ENCODE data around the gene CSAG3. TPM values are rescaled to one million over a fixed set of nuclear protein-coding genes. Genes with fewer than 3 reads are reported as not detected.
"Not testable (repeated sequence)": the region's sequence is repeated elsewhere in the genome, so short reads cannot be mapped to it uniquely, and the experiment has no call there.

The CSAG3 gene
- polyA plus RNA-seq (2011; rRNA removed), result 0.10 TPM in 1 of 2 replicates, not detected in the other
- not detected in 2 replicates for polyA plus RNA-seq (2012; cell fraction: cytosol; rRNA removed)
- not detected in 2 replicates for polyA plus RNA-seq (2012; cell fraction: nucleus; rRNA removed)
- polyA plus RNA-seq (2017; fragmentation: RNase III; extraction: RNeasy Plus Mini Kit Qiagen cat#74134 plus additional on column Dnase treatment), result not detected in 3 replicates
- polyA minus RNA-seq (2011; rRNA and poly(A)+ RNA removed), result not detected in 2 replicates

- DNase-seq (ENCODE audit: low read depth in 1 of 2, low spot score in 1 of 2); POLR2A ChIA-PET; FAIRE-seq; CTCF ChIA-PET; H3K27ac ChIP-seq; ATAC-seq; H3K9me3 ChIP-seq; H3K4me2 ChIP-seq; H3K4me1 ChIP-seq; H3K4me3 ChIP-seq: not testable (repeated sequence)
- WGBS (ENCODE audit: missing lambda C conversion rate), result no CpG with 5 or more reads among the region's 2 CpGs
Measured at GRCh38 chrX:152758918-152759317, at the start of gene CSAG3. CSAG3 (plus strand) TSS chrX:152759218.

DNA sequence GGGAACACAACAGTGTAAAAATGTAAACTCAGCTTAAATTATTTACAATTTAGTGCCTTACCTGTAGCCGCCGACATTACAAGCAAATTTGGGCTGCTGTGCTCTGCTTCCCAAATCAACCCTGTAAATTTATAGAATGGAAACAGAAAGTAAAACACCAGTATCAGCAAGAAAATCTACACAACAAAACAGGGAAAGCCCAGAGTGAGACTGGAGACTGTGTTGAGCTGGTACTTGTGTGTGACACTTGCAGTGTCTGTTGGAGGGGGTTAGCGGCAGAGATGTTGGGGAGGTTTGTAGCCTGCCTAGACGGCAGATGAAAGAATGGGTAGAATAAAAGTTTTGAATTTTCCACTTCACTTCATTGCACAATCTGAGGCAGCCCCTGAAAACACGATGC, 45.8 kb upstream of the CSAG3 start:
- POLR2A ChIA-PET, result not testable (repeated sequence)

GRCh38 chrX:152713815-152714787, 44.9 kb upstream of the CSAG3 start, which contains the start of gene MAGEA2B:
MAGEA2B (plus strand) TSS chrX:152714628; CDS start chrX:152717107, 2,479 bp downstream.
- CTCF ChIA-PET; POLR2A ChIA-PET; H3K4me2 ChIP-seq; H3K4me1 ChIP-seq; H3K27ac ChIP-seq; H3K4me3 ChIP-seq; FAIRE-seq; H3K9me3 ChIP-seq; ATAC-seq; DNase-seq (ENCODE audit: low read depth in 1 of 2, low spot score in 1 of 2): not testable (repeated sequence)
- WGBS (ENCODE audit: missing lambda C conversion rate), result no CpG with 5 or more reads among the region's 35 CpGs

More for the DNA sequence above, 45.8 kb upstream of the CSAG3 start:
- FAIRE-seq; H3K4me2 ChIP-seq; DNase-seq (ENCODE audit: low read depth in 1 of 2, low spot score in 1 of 2); H3K9me3 ChIP-seq; H3K4me3 ChIP-seq; ATAC-seq; H3K27ac ChIP-seq; H3K4me1 ChIP-seq; CTCF ChIA-PET: not testable (repeated sequence)
- WGBS (ENCODE audit: missing lambda C conversion rate), result no CpG with 5 or more reads among the region's 5 CpGs

- no peak for DNase-seq (ENCODE audit: low read depth in 1 of 2, low spot score in 1 of 2)
- no peak for TF ChIP-seq ZNF302 (CRISPR knock-in tag; IDR thresholded peaks at IDR 0.05)
- TF ChIP-seq CEBPB (IDR thresholded peaks at IDR 0.05), result no peak
- no peak for TF ChIP-seq EHMT2 (IDR thresholded peaks at IDR 0.05; ENCODE audit: low read depth)
- no peak for TF ChIP-seq SREBF2 (IDR thresholded peaks at IDR 0.05)
- TF ChIP-seq SMC3 (IDR thresholded peaks at IDR 0.05), result no peak
- no peak for TF ChIP-seq RFX5 (IDR thresholded peaks at IDR 0.05)
- no peak for TF ChIP-seq CHD4 (IDR thresholded peaks at IDR 0.05; ENCODE audit: borderline replicate concordance)
- no peak for TF ChIP-seq BCL3 (IDR thresholded peaks at IDR 0.05)
- TF ChIP-seq HDAC2 (IDR thresholded peaks at IDR 0.05), result no peak
- TF ChIP-seq KDM1A (IDR thresholded peaks at IDR 0.05; ENCODE audit: low read depth), result no peak
- no peak for FAIRE-seq
- ChIA-PET CTCF (no interaction called here), POLR2A (no interaction called here)
- no peak overlapping the region for H3K4me2 ChIP-seq
- 0% methylated on average over 7 of the region's 7 CpGs for WGBS (ENCODE audit: missing lambda C conversion rate)
- no peaks in the 10 kb centered on the region for H3K9me3 ChIP-seq
- no peak overlapping the region for H3K27ac ChIP-seq
- no peak overlapping the region for H3K4me3 ChIP-seq
- H3K4me1 ChIP-seq, result no peaks in the 10 kb centered on the region
- ATAC-seq, result no peak
Measured at GRCh38 chrX:152725409-152725808, 33.6 kb upstream of the CSAG3 start.

- no peak within 1 kb of the TSS for H3K27ac ChIP-seq
- H3K9me3 ChIP-seq, result no peaks in the 10 kb centered on the region
- ATAC-seq (no peak), DNase-seq (ENCODE audit: low read depth in 1 of 2, low spot score in 1 of 2) (peak in 1 of 2 experiments; percentile 6), FAIRE-seq (no peak)
- ChIA-PET POLR2A (no interaction called here), CTCF (no interaction called here)
- no peak within 1 kb of the TSS for H3K4me3 ChIP-seq
- no peaks in the 10 kb centered on the region for H3K4me1 ChIP-seq
- WGBS (ENCODE audit: missing lambda C conversion rate), result 52% methylated on average over 15 of the region's 21 CpGs
- H3K4me2 ChIP-seq, result no peak within 1 kb of the TSS
- no peak for TF ChIP-seq BCL3 (IDR thresholded peaks at IDR 0.05)
- no peak for TF ChIP-seq MAX (IDR thresholded peaks at IDR 0.05)
- TF ChIP-seq, protein P1, sequence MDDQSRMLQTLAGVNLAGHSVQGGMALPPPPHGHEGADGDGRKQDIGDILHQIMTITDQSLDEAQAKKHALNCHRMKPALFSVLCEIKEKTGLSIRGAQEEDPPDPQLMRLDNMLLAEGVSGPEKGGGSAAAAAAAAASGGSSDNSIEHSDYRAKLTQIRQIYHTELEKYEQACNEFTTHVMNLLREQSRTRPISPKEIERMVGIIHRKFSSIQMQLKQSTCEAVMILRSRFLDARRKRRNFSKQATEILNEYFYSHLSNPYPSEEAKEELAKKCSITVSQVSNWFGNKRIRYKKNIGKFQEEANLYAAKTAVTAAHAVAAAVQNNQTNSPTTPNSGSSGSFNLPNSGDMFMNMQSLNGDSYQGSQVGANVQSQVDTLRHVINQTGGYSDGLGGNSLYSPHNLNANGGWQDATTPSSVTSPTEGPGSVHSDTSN (IDR thresholded peaks at IDR 0.05), result no peak
- TF ChIP-seq ATOH8 (CRISPR knock-in tag; IDR thresholded peaks at IDR 0.05; ENCODE audit: low read depth), result no peak
- no peak for TF ChIP-seq JUN (IDR thresholded peaks at IDR 0.05)
- no peak for TF ChIP-seq BHLHE40 (IDR thresholded peaks at IDR 0.05; ENCODE audit: low read depth, low read length)
- TF ChIP-seq RAD21 (conservative IDR thresholded peaks at IDR 0.05 in 1 of 2, IDR thresholded peaks at IDR 0.05 in 1 of 2), result no peak
- TF ChIP-seq CBX8 (IDR thresholded peaks at IDR 0.05), result no peak
- no peak for TF ChIP-seq NR3C1 (IDR thresholded peaks at IDR 0.05)
- no peak for TF ChIP-seq RARB (CRISPR knock-in tag; IDR thresholded peaks at IDR 0.05)
- no peak for TF ChIP-seq POLR2AphosphoS2 (conservative IDR thresholded peaks at IDR 0.05; ENCODE audit: low read length)
Measured at GRCh38 chrX:152733261-152733975, 25.6 kb upstream of the CSAG3 start, which contains the start of the genes CSAG1 and MAGEA12. CSAG1 (minus strand) TSS chrX:152733721; CDS start chrX:152732460, 1,261 bp downstream. MAGEA12 (plus strand) TSS chrX:152733757; CDS start chrX:152736162, 2,405 bp downstream.

Data from A549 (cell line).